NB4 (cell line): ENCODE results near the gene EDAR.
A peak's percentile ranks its signal among the peaks of the same experiment; 100 is the strongest.

Experiments used
- DNase-seq: peaks from one replicate; pipeline ENCODE4 v3.0.0; 2010; ENCODE audit warnings: low read depth
- H3K4me3 ChIP-seq: one replicate; pipeline ENCODE4 v1.5.1; 2011; ENCODE audit warnings: mild to moderate bottlenecking, low read depth, low read length, moderate library complexity
- CTCF ChIP-seq: IDR thresholded peaks from one replicate; pipeline ENCODE4 v1.5.1; 2012; ENCODE audit warnings: low read depth, low read length
- MYC ChIP-seq: IDR thresholded peaks from 2 replicates; pipeline ENCODE4 v1.6.1; 2011; ENCODE audit warnings: low read depth, low read length
- POLR2A ChIP-seq: IDR thresholded peaks from 2 replicates; pipeline ENCODE4 v1.6.1; 2011; ENCODE audit warnings: mild to moderate bottlenecking; ENCODE audit not compliant: insufficient read length; ENCODE audit errors: extremely low read depth
- TF ChIP-seq, protein P1 (sequence below): IDR thresholded peaks from 2 replicates; pipeline ENCODE4 v1.6.1; 2011; ENCODE audit warnings: low read depth, low read length

EDAR gene

GRCh38 chr2:108950369-108951135 is 38.5 kb downstream of the EDAR start:
- no peak for DNase-seq
- no peak overlapping the region for H3K4me3 ChIP-seq
- no peak for TF ChIP-seq CTCF
- TF ChIP-seq, protein P1, sequence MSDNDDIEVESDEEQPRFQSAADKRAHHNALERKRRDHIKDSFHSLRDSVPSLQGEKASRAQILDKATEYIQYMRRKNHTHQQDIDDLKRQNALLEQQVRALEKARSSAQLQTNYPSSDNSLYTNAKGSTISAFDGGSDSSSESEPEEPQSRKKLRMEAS: no peak
- no peak for TF ChIP-seq POLR2A
- TF ChIP-seq MYC: no peak

- TF ChIP-seq, protein P1: no peak
- TF ChIP-seq POLR2A: no peak
- no peak for TF ChIP-seq CTCF
- no peak for TF ChIP-seq MYC
- peak; percentile 48 for DNase-seq
- H3K4me3 ChIP-seq: no peak overlapping the region
Observed at GRCh38 chr2:108949316-108950239, 39.4 kb downstream of the EDAR start.

DNA sequence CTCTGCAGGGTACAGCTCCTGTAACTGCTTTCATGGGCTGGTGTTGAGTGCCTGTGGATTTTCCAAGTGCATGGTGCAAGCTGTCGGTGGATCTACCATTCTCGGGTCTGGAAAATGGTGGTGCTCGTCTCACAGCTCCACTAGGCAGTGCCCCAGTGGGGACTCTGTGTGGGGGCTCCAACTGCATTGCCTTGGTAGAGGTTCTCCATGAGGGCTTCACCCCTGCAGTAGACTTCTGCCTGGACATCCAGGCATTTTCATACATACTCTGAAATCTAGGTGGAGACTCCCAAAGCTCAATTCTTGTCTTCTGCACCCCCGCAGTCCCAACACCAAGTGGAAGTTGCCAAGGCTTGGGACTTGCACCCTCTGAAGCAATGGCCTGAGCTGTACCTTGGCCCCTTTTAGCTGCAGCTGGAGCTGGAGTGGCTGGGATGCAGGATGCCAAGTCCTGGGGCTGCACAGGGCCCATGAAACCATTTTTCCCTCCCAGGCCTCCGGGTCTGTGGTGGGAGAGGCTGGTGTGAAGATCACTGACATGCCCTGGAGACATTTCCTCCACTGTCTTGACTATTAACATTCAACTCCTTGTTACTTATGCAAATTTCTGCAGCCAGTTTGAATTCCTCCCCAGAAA is 41.6 kb downstream of the EDAR start:
- TF ChIP-seq POLR2A: no peak
- no peak for TF ChIP-seq CTCF
- no peak for TF ChIP-seq MYC
- TF ChIP-seq, protein P1: no peak
- no peak for DNase-seq
- no peak overlapping the region for H3K4me3 ChIP-seq

- TF ChIP-seq CTCF (no peak), MYC (no peak), POLR2A (no peak)
- TF ChIP-seq, protein P1: no peak
- no peak overlapping the region for H3K4me3 ChIP-seq
- DNase-seq: no peak
Observed at GRCh38 chr2:108946442-108946841, 42.6 kb downstream of the EDAR start.

DNA sequence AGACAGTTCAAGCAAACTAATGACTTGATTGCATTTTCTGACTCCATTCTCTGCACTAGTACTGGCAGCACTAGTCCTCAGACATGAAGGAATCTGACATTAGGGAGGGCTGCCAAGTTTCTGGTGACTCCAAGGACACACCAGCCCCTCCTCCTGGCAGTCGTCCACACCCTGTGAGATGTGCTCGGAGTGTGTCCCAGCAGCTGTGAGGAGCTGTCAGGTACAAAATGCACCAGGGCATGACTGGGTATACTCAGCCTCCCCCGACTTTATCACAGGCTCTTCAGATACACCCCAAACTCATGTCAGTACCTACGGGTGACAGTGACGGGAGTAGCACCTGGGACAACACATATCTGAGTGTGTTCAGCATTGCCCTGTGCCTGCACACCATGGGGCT is 43.1 kb downstream of the EDAR start:
- no peak overlapping the region for H3K4me3 ChIP-seq
- TF ChIP-seq, protein P1: no peak
- TF ChIP-seq CTCF (no peak), POLR2A (no peak), MYC (no peak)
- no peak for DNase-seq
